OCI-LY7 (cell line): ENCODE results near the gene SH3PXD2A.

Experiments used
- EZH2phosphoT487 ChIP-seq: fragments of 200-600 bp; sonication (generic); IDR thresholded peaks from 2 replicates; pipeline ENCODE4 v1.6.1; 2018; ENCODE audit warnings: low read depth, borderline replicate concordance, mild to moderate bottlenecking, mixed run types, antibody characterized with exemption, low read length, moderate library complexity, mixed read lengths
- TF ChIP-seq, protein P1 (sequence below): fragments of 200-600 bp; sonication (generic); conservative IDR thresholded peaks from 2 replicates; pipeline ENCODE4 v1.5.1; 2014; ENCODE audit warnings: mild to moderate bottlenecking, antibody characterized with exemption, low read length, moderate library complexity, mixed read lengths

- TF ChIP-seq, protein P1, sequence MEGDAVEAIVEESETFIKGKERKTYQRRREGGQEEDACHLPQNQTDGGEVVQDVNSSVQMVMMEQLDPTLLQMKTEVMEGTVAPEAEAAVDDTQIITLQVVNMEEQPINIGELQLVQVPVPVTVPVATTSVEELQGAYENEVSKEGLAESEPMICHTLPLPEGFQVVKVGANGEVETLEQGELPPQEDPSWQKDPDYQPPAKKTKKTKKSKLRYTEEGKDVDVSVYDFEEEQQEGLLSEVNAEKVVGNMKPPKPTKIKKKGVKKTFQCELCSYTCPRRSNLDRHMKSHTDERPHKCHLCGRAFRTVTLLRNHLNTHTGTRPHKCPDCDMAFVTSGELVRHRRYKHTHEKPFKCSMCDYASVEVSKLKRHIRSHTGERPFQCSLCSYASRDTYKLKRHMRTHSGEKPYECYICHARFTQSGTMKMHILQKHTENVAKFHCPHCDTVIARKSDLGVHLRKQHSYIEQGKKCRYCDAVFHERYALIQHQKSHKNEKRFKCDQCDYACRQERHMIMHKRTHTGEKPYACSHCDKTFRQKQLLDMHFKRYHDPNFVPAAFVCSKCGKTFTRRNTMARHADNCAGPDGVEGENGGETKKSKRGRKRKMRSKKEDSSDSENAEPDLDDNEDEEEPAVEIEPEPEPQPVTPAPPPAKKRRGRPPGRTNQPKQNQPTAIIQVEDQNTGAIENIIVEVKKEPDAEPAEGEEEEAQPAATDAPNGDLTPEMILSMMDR: no peak
- no peak for TF ChIP-seq EZH2phosphoT487
These were observed 114.8 kb downstream of the SH3PXD2A start for GRCh38 chr10:103740611-103741010.
